Ishikawa (cell line): ENCODE data around the gene OSBPL1A.

Source experiments
- CEBPB ChIP-seq: IDR thresholded peaks from 2 replicates; pipeline ENCODE4 v1.6.1; 2012
- CREB1 ChIP-seq: IDR thresholded peaks from 2 replicates; pipeline ENCODE4 v1.6.1; 2012; ENCODE audit warnings: low read depth
- EGR1 ChIP-seq: IDR thresholded peaks from 2 replicates; pipeline ENCODE4 v1.6.1; 2012
- EP300 ChIP-seq: IDR thresholded peaks from 2 replicates; pipeline ENCODE4 v1.6.1; 2012; ENCODE audit warnings: borderline replicate concordance
- FOXM1 ChIP-seq: IDR thresholded peaks from 2 replicates; pipeline ENCODE4 v1.6.1; 2012; ENCODE audit warnings: low read depth, borderline replicate concordance
- NFIC ChIP-seq: IDR thresholded peaks from 2 replicates; pipeline ENCODE4 v1.6.1; 2012
- RAD21 ChIP-seq: IDR thresholded peaks from 2 replicates; pipeline ENCODE4 v1.6.1; 2012; ENCODE audit warnings: low read depth
- TAF1 ChIP-seq: IDR thresholded peaks from 2 replicates; pipeline ENCODE4 v1.6.1; 2012; ENCODE audit warnings: low read depth, mild to moderate bottlenecking
- TCF12 ChIP-seq: IDR thresholded peaks from 2 replicates; pipeline ENCODE4 v1.6.1; 2012; ENCODE audit warnings: low read depth
- TEAD4 ChIP-seq: IDR thresholded peaks from 2 replicates; pipeline ENCODE4 v1.6.1; 2012
- YY1 ChIP-seq: IDR thresholded peaks from 2 replicates; pipeline ENCODE4 v1.6.1; 2012; ENCODE audit warnings: low read depth
- ZBTB7A ChIP-seq: IDR thresholded peaks from 2 replicates; pipeline ENCODE4 v1.6.1; 2012; ENCODE audit warnings: low read depth
- TF ChIP-seq, protein P1 (sequence below): IDR thresholded peaks from 2 replicates; pipeline ENCODE4 v1.6.1; 2012; ENCODE audit warnings: low read depth, mild to moderate bottlenecking
- TF ChIP-seq, protein P2 (sequence below): IDR thresholded peaks from 2 replicates; pipeline ENCODE4 v1.6.1; 2012
- TF ChIP-seq, protein P3 (sequence below): IDR thresholded peaks from 2 replicates; pipeline ENCODE4 v1.6.1; 2012

The OSBPL1A gene

DNA sequence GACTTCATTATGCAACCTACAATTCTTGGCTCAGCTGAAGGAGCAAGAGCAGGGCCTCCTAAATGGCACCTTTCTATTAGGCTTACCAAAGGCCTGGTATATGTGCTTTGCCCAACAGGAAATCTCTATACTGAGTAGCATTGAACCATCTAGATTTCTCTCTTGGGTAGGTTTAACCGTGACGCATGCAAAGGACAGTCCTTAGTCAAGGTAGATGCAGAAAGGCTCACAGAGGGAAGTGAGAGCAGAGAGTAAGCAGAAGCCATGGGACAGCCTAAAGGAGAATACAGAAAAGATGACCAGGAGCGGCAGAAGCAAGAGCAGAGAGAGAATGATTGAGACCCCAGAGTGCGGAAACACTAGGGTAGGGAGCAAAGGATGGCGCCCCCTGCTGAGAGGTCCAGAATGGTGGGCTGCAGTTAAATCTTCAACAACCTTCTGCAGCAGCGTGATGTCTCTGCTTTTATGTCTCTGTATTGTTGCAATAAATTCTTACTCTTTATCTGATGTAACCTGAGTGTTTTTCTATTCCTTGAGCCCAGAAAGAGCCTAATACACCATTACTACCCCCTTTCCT is 4.7 kb upstream of the OSBPL1A start:
- TF ChIP-seq TEAD4 (no peak), RAD21 (no peak), TAF1 (no peak), CEBPB (no peak), FOXM1 (no peak), YY1 (no peak), EP300 (no peak), EGR1 (no peak), NFIC (no peak), TCF12 (no peak), ZBTB7A (no peak), CREB1 (no peak)
- TF ChIP-seq, protein P1, sequence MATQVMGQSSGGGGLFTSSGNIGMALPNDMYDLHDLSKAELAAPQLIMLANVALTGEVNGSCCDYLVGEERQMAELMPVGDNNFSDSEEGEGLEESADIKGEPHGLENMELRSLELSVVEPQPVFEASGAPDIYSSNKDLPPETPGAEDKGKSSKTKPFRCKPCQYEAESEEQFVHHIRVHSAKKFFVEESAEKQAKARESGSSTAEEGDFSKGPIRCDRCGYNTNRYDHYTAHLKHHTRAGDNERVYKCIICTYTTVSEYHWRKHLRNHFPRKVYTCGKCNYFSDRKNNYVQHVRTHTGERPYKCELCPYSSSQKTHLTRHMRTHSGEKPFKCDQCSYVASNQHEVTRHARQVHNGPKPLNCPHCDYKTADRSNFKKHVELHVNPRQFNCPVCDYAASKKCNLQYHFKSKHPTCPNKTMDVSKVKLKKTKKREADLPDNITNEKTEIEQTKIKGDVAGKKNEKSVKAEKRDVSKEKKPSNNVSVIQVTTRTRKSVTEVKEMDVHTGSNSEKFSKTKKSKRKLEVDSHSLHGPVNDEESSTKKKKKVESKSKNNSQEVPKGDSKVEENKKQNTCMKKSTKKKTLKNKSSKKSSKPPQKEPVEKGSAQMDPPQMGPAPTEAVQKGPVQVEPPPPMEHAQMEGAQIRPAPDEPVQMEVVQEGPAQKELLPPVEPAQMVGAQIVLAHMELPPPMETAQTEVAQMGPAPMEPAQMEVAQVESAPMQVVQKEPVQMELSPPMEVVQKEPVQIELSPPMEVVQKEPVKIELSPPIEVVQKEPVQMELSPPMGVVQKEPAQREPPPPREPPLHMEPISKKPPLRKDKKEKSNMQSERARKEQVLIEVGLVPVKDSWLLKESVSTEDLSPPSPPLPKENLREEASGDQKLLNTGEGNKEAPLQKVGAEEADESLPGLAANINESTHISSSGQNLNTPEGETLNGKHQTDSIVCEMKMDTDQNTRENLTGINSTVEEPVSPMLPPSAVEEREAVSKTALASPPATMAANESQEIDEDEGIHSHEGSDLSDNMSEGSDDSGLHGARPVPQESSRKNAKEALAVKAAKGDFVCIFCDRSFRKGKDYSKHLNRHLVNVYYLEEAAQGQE = no peak
- TF ChIP-seq, protein P2, sequence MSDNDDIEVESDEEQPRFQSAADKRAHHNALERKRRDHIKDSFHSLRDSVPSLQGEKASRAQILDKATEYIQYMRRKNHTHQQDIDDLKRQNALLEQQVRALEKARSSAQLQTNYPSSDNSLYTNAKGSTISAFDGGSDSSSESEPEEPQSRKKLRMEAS = no peak
- TF ChIP-seq, protein P3, sequence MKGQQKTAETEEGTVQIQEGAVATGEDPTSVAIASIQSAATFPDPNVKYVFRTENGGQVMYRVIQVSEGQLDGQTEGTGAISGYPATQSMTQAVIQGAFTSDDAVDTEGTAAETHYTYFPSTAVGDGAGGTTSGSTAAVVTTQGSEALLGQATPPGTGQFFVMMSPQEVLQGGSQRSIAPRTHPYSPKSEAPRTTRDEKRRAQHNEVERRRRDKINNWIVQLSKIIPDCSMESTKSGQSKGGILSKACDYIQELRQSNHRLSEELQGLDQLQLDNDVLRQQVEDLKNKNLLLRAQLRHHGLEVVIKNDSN = no peak

DNA sequence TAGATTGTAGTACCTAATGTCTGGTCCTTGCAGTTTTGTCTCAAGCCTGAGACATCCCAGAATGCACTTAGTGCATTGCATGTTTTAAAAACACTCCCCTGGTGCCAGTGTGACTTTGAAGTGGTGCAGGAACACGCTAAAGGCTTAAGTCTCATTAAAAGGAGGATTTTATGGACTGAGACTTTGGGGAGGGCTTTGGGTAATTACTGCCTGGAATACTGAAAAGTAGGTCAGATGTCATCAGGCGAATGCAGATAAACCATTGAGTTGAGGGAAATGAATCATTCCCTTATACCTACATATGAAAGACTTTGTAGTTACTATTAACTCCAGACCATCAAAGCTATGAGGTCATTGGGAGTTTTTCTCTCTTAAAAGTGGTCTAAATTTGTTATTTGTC is 3.0 kb upstream of the OSBPL1A start:
- TF ChIP-seq CEBPB = no peak
- no peak for TF ChIP-seq EGR1
- TF ChIP-seq, protein P3 = no peak
- TF ChIP-seq, protein P1 = no peak
- no peak for TF ChIP-seq EP300
- TF ChIP-seq FOXM1 = no peak
- TF ChIP-seq TAF1 = no peak
- TF ChIP-seq NFIC = no peak
- no peak for TF ChIP-seq ZBTB7A
- TF ChIP-seq TCF12 = no peak
- TF ChIP-seq, protein P2 = no peak
- no peak for TF ChIP-seq TEAD4
- no peak for TF ChIP-seq CREB1
- TF ChIP-seq YY1 = no peak

- TF ChIP-seq EP300 (no peak), TEAD4 (no peak), EGR1 (no peak), CEBPB (no peak)
Observed at GRCh38 chr18:24398540-24398939, 916 bp upstream of the OSBPL1A start.

- TF ChIP-seq TAF1 (no peak), EGR1 (no peak), TEAD4 (0 out of 2 replicates have a peak, but pooled peaks have one; percentile 4)
- TF ChIP-seq, protein P2 = peak; percentile 93
- TF ChIP-seq, protein P3 = peak; percentile 87
Observed at GRCh38 chr18:24397131-24397693, 412 bp downstream of the OSBPL1A start.

- no peak for TF ChIP-seq ZBTB7A
- no peak for TF ChIP-seq CEBPB
- TF ChIP-seq YY1 = no peak
- TF ChIP-seq CREB1 = no peak
- no peak for TF ChIP-seq NFIC
- no peak for TF ChIP-seq TEAD4
- TF ChIP-seq EGR1 = no peak
- no peak for TF ChIP-seq RAD21
- TF ChIP-seq TCF12 = no peak
- TF ChIP-seq, protein P3 = no peak
- TF ChIP-seq TAF1 = no peak
- TF ChIP-seq, protein P1 = no peak
- TF ChIP-seq, protein P2 = no peak
- TF ChIP-seq EP300 = no peak
Observed at GRCh38 chr18:24396082-24396633, 1.5 kb downstream of the OSBPL1A start.
